Mesodermal cell (in vitro differentiated cells): ENCODE results near the gene SLC9A3.
"Not testable (repeated sequence)": the region's sequence is repeated elsewhere in the genome, so short reads cannot be mapped to it uniquely, and the experiment has no call there.

Experiments
- H3K27ac ChIP-seq: 2 replicates; pipeline ENCODE4 v1.7.0; 2013; ENCODE audit warnings: mild to moderate bottlenecking, low read depth, low read length, moderate library complexity; ENCODE audit not compliant: severe bottlenecking
- H3K36me3 ChIP-seq: 2 replicates; pipeline ENCODE4 v1.7.1; 2013; ENCODE audit warnings: mild to moderate bottlenecking, low read length, moderate library complexity; ENCODE audit not compliant: control insufficient read depth, insufficient read depth
- H3K4me1 ChIP-seq: one replicate; pipeline ENCODE4 v1.7.1; 2013; ENCODE audit warnings: mild to moderate bottlenecking, low read length; ENCODE audit not compliant: insufficient read depth, control insufficient read depth, poor library complexity, severe bottlenecking
- H3K4me3 ChIP-seq: 2 replicates; pipeline ENCODE4 v1.7.0; 2013; ENCODE audit warnings: low read length, control low read depth, mild to moderate bottlenecking; ENCODE audit not compliant: insufficient read depth, poor library complexity, severe bottlenecking; ENCODE audit errors: extremely low read depth
- H3K9me3 ChIP-seq: 2 replicates; pipeline ENCODE4 v1.7.1; 2013; ENCODE audit warnings: mild to moderate bottlenecking, low read length, moderate library complexity; ENCODE audit not compliant: control insufficient read depth
- WGBS, 2 experiments: methylation state at CpG; one replicate each; pipeline ENCODE4 v1.1.5; 2013; ENCODE audit warnings: missing lambda C conversion rate in 2 of 2; ENCODE audit not compliant: insufficient coverage in 2 of 2; 5-methylcytosine and 5-hydroxymethylcytosine counted together

SLC9A3 gene

DNA sequence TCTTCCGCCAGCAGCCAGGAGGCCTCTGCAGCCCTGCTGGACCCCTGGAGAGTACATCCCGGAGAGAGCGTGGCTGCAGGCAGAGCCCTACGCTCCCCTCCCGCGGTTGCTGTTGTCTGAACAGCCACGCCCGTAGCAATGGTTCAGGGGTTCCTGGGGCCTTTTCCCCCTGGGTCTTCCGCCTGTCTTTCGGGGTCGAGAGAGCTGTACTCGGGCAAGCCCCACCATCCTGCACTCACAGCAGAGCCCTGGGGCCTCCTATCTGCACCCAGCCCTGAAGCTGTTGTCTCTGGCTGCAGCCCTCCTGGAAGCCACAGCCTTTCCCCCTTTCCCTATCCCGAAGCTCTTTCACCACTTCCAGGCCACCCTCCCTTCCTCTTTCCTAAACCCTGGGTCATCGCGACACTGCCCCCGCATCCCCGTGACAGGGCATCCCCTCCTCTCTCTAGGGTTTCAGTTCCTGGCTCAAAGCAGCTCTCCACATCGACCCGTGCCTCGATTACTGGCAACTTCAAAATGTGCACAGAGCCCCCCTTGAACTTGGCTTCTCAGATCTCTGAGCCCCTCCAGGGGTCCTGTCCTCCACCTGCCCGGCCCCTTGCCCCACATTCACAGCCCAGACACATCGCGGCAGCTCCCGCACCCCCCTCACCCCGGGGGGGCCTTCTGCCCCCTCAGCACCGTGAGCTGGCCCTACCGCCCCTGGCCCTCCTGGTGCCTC lies 44.0 kb upstream of the SLC9A3 start:
- H3K4me3 ChIP-seq: no peak overlapping the region
- no peaks in the 10 kb centered on the region for H3K36me3 ChIP-seq
- no peak overlapping the region for H3K27ac ChIP-seq
- 85 to 89% methylated on average over 23 to 27 of the region's 27 CpGs for WGBS, 2 experiments
- no peaks in the 10 kb centered on the region for H3K9me3 ChIP-seq
- H3K4me1 ChIP-seq: no peaks in the 10 kb centered on the region

DNA sequence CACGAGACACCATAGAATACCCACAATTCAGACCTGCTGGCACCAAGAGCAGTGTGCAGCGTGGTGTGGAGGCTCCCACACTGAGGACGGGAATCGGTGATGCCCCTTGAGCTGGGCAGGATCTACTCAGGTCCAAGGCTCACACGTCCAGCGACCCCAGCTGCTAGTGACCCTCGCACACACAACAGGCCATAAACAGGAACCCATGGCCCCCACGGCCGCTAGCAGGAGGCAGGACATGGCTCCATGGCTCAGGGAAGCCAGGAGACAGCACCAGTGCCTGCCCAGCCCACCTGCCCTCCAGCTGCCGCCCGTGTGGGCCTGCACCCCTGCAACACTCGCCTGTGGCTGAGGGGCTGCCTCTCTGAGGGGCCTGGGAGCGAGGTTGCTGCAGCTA lies 43.4 kb upstream of the SLC9A3 start:
- H3K9me3 ChIP-seq: no peaks in the 10 kb centered on the region
- no peaks in the 10 kb centered on the region for H3K4me1 ChIP-seq
- no peak overlapping the region for H3K4me3 ChIP-seq
- 91 to 93% methylated on average over 7 to 13 of the region's 13 CpGs for WGBS, 2 experiments
- H3K36me3 ChIP-seq: no peaks in the 10 kb centered on the region
- H3K27ac ChIP-seq: no peak overlapping the region

DNA sequence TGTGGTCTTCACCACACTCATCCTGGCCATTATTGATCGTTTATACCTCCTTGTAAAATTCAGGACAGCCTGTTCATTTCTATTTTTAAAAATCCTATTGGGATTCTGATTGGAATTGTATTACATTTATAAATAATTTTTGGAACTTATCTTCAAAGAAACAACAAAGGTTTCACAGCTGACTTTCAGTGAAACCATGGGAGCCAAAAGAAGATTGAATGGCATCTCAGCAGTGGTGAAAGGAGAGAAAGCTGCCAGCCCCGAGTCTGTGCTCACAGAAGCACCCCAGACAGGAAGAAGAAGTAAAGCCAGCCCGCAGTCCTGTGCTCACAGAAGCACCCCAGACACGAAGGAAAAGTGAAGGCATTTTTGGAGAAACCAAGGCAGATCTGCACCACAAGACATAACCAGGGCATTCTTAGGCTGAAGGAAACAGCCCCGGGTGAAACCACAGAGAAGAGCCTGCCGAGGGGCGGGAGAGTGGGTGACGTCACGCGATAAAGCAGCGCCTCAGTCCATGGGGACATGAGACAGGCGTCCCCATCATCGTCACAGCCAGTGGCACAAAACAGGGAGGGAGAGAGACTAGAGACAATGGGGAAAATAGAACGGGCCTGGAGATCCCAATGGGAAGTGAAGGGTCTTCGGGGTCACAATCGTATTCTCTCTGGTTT lies 42.5 kb upstream of the SLC9A3 start:
- Histone ChIP-seq H3K36me3 (no peaks in the 10 kb centered on the region), H3K4me1 (no peaks in the 10 kb centered on the region), H3K27ac (no peak overlapping the region), H3K9me3 (no peaks in the 10 kb centered on the region), H3K4me3 (no peak overlapping the region)
- WGBS, 2 experiments: 93 to 95% methylated on average over 13 to 14 of the region's 16 CpGs

DNA sequence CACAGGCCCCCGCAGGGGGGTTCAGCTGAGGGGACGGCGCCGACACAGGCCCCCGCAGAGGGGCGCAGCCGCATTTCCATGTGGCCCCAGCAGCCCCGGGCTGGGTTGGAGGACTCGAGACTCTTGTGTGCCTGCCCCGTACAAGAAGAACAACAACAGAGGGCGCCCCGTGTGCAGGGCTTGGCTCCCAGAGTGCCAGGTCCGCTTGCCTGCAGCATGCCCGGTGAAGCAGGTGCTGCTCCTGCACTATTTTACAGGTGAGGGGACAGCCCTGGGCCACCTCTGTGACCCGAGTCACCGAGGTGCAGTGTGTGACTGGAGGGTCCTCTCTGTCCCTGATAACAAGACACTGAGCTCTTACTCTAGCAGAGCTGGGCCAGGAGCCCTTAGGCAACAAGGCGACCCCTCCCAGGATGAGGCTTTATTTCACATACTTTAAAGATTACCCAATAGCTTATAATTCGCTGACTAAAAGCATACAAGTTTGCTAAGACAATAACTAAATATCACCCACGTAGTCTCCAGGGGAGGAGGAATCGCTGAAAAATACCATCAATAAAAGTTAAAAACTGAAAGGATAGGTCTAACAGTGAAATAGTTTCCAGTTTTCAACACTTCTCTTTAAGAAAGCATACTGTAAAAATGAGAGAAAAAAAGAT lies 41.7 kb upstream of the SLC9A3 start:
- Histone ChIP-seq H3K9me3 (no peaks in the 10 kb centered on the region), H3K4me3 (no peak overlapping the region), H3K27ac (no peak overlapping the region), H3K36me3 (no peaks in the 10 kb centered on the region), H3K4me1 (no peaks in the 10 kb centered on the region)
- WGBS, 2 experiments: 41 to 51% methylated on average over 15 to 17 of the region's 20 CpGs

DNA sequence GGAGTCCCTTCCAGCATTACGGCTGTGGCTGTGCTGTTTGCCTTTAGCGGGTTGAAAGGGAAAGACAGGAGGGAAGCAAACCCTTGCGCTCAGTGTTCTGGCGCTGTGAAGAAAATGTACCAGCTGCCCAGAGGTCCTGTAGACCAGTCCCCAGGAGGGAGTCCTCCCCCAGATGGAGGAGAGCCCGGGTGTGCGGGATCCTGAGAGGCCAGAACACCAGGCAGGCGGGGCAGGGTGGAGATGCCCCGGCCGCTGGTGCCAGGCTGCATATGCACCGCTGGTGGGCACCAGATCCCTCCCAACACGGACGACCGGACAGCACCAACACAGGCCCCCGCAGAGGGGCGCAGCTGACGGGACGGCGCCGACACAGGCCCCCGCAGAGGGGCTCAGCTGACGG lies 37.2 kb upstream of the SLC9A3 start:
- no peaks in the 10 kb centered on the region for H3K36me3 ChIP-seq
- 92% methylated on average over 9 to 21 of the region's 21 CpGs for WGBS, 2 experiments
- H3K4me1 ChIP-seq: no peaks in the 10 kb centered on the region

DNA sequence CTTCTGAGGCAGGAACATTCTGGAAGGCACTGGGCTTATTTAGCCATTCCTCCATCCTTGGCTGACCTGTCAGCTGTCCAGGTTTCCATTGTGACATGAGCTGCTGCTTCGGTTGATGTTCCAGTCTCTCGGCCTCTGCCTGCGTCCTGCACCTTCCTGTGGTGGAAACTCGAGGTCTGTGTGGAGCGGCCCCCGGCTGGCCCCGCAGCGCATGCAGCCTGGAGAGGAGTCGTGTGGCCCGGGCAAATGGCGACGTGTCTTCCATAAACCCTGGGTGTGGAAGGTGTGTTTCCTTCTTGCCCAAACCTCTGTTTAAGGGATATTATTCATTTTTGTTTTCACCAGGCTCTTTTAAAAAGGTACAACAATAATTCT lies 36.5 kb upstream of the SLC9A3 start:
- Histone ChIP-seq H3K4me3 (no peak overlapping the region), H3K9me3 (no peaks in the 10 kb centered on the region), H3K27ac (no peak overlapping the region), H3K36me3 (no peaks in the 10 kb centered on the region), H3K4me1 (no peaks in the 10 kb centered on the region)
- WGBS, 2 experiments: 93 to 100% methylated on average over 1 to 9 of the region's 12 CpGs

More for the DNA sequence above, 37.2 kb upstream of the SLC9A3 start:
- Histone ChIP-seq H3K4me3 (no peak overlapping the region), H3K27ac (no peak overlapping the region), H3K9me3 (no peaks in the 10 kb centered on the region)

DNA sequence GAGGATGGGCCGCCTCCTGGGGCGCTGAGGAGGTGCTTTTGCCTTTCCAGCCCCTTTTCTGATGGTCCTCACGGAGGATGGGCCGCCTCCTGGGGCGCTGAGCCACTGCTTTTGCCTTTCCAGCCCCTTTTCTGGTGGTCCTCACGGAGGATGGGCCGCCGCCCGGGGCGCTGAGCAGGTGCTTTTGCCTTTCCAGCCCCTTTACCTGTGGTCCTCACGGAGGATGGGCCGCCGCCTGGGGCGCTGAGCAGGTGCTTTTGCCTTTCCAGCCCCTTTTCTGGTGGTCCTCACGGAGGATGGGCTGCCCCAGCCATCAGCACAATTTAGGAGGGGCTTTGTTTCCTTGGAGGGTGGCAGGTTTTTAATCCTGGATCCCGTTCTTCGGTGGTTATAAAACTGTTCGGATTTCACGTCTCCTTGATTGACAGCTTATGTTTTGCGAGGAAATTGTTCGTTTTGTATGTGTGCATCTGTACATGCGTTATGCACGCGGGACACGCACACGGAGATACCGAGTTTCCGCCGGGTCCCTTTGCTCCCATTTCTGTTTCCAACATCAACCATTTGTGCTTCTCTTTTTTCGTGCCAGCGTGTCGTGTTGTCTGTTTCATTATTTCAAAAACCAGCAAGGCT lies 34.7 kb upstream of the SLC9A3 start:
- no peaks in the 10 kb centered on the region for H3K9me3 ChIP-seq
- H3K36me3 ChIP-seq: no peaks in the 10 kb centered on the region
- 86 to 87% methylated on average over 28 to 32 of the region's 32 CpGs for WGBS, 2 experiments
- no peak overlapping the region for H3K27ac ChIP-seq
- no peak overlapping the region for H3K4me3 ChIP-seq
- H3K4me1 ChIP-seq: no peaks in the 10 kb centered on the region

DNA sequence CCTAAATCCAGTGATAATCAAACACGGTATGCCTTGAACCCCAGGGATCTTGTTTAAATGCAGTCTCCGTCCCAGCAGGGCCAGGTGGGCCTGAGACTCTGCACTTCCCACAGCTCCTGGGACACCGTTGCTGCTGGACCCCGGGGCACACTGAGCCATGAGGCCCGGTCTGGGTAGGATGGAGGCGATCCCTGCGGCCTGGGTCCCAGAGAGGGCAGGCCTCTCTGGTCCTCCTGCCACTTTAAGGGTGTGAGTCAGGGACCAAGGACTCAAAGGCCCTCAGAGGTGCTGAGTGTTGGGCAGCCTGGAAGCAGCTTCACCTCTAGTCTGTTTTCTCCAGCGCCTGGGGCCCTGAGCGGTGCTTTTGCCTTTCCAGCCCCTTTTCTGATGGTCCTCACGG lies 34.1 kb upstream of the SLC9A3 start:
- H3K27ac ChIP-seq: no peak overlapping the region
- 82 to 91% methylated on average over 9 to 10 of the region's 10 CpGs for WGBS, 2 experiments
- H3K4me1 ChIP-seq: no peaks in the 10 kb centered on the region
- H3K4me3 ChIP-seq: no peak overlapping the region
- H3K9me3 ChIP-seq: no peaks in the 10 kb centered on the region
- H3K36me3 ChIP-seq: no peaks in the 10 kb centered on the region

DNA sequence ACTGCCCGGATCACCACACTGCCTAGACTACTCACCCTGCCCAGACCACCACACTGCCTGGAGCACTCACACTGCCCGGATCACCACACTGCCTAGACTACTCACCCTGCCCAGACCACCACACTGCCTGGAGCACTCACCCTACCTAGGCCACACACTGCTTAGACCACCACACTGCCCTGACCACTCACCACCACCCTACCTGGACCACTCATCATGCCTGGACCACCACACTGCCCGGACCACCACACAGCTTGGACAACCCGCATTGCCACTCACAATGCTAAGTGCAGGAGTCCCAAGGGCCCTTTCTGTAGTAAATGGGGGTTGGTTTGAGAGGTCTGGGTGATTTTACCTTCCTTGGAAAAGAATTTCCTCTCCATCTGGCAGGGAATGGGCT lies 33.7 kb upstream of the SLC9A3 start:
- not testable (repeated sequence) for H3K4me1 ChIP-seq, H3K4me3 ChIP-seq, H3K27ac ChIP-seq, H3K9me3 ChIP-seq, H3K36me3 ChIP-seq
- 90 to 100% methylated on average over 1 to 2 of the region's 4 CpGs for WGBS, 2 experiments

DNA sequence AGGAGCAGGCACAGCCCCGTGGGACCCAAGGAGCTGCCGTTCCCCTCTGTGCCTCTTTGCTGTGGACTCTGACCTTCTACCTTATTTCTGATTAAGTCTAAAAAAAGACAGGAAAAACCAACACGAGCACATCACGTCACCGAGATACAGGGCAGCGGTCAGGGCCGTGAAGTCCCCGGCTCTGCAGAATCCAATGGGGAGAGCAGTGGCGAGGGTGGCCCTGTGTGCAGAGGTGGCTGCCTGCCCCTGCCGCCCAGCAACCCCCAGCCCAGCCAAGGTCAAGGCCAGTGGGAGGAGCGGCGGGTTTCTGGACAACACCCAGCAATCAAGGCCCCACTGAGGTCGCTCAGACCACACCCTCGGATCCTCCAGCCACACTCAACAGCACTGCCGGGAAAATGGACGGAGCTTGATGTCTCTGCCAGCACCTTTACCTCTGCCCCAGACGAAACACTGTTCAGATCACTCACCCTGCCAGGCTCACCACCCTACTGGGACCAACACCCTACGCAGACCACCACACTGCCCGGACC lies 32.7 kb upstream of the SLC9A3 start:
- Histone ChIP-seq H3K36me3 (no peaks in the 10 kb centered on the region), H3K4me1 (no peaks in the 10 kb centered on the region), H3K9me3 (no peaks in the 10 kb centered on the region), H3K27ac (no peak overlapping the region), H3K4me3 (no peak overlapping the region)
- 87 to 88% methylated on average over 17 to 18 of the region's 19 CpGs for WGBS, 2 experiments
